Pancreas (tissue), 10 donors: Measurements from ENCODE around the gene BPIFB4. TPM values are rescaled to one million over a fixed set of nuclear protein-coding genes. Genes with fewer than 3 reads are reported as not detected.

Source experiments
- ATAC-seq, 4 donors: fragments of 200-7000 bp; cut with Tn5 transposase; one replicate each; pipeline versions ENCODE4 v1.8.0 to v1.9.1; 2020; ENCODE audit warnings: mild to moderate bottlenecking in 4 of 4, moderate library complexity in 4 of 4
- DNase-seq, 6 donors: peaks; one replicate each; pipeline ENCODE4 v3.0.0-alpha.2; 2020
- FAIRE-seq: peaks from 2 replicates; lab custom pipeline; 2012; peaks lifted over from hg19 to GRCh38; lab: Jason Lieb, UNC
- H3K27ac ChIP-seq, 4 donors: fragments of 200-600 bp; sonication (generic); 1 replicate in 3 of 4; 2 replicates in 1 of 4; pipeline versions ENCODE4 v1.5.0 to v1.8.0; 2020
- H3K27me3 ChIP-seq, 4 donors: fragments of 200-600 bp; one replicate each; pipeline ENCODE4 v1.8.0; 2021
- H3K36me3 ChIP-seq, 3 donors: fragments of 200-600 bp; sonication (generic) in 1 of 3; one replicate each; pipeline versions ENCODE4 v1.5.0 to v1.8.0; 2020 to 2021
- H3K4me1 ChIP-seq, 3 donors: fragments of 200-600 bp; one replicate each; pipeline ENCODE4 v1.8.0; 2021
- H3K4me3 ChIP-seq, 4 donors: fragments of 200-600 bp; sonication (generic) in 2 of 4; one replicate each; pipeline versions ENCODE4 v1.5.0 to v1.8.0; 2020 to 2021
- H3K9me3 ChIP-seq, 4 donors: fragments of 200-600 bp; one replicate each; pipeline ENCODE4 v1.8.0; 2021
- CTCF ChIP-seq, 4 donors: fragments of 200-600 bp; sonication (generic) in 3 of 4; IDR thresholded peaks; one replicate each; pipeline versions ENCODE4 v1.5.0 to v1.8.0; 2021; ENCODE audit warnings: antibody characterized with exemption in 4 of 4
- WGBS, 2 donors: extraction: QIAGEN DNeasy Blood & Tissue Kit; methylation state at CpG; one replicate each; pipeline ENCODE4 v1.1.7; 2013; 5-methylcytosine and 5-hydroxymethylcytosine counted together
- intact Hi-C, 3 donors: fragments of 100-400 bp; cut with DNase I; formaldehyde crosslinking; loops; one replicate each; pipeline versions ENCODE4 v1.11.1 to v1.14.2; 2022
- polyA plus RNA-seq, 2 donors: library from polyadenylated mRNA; stranded (reverse); fragments of 200-250 nt; gene quantifications; one replicate each; pipeline ENCODE4 v1.2.3, GENCODE V29; 2013
- total RNA-seq, 6 donors: library from RNA; stranded (reverse); fragmentation: NEBNext Ultra II Directional in 4 of 6; extraction: Animal tissue kit (Norgen Biotek cat#: 25700) in 4 of 6; gene quantifications; one replicate each; pipeline versions ENCODE4 v1.2.1 to v1.2.4, GENCODE V29; 2021 to 2023
- donor health status: healthy with polysubstance abuse.
- donor health status: DM: no; HTN: no; CAD: no; lungs with moderate emphysema.
- donor health status: DM: no; HTN: no; CAD: no.
- donor health status: control.
- donor health status: control.
- donor health status: Bipolar disorder and iron deficiency.
- donor health status: DM: yes; HTN: yes; CAD: no.
- donor health status: DM: no; HTN: no; CAD: no.
- donor health status: DM: no; HTN: no; CAD: no.
- donor health status: DM: yes; HTN: yes; CAD: no.

BPIFB4 gene
- total and polyA plus RNA-seq, 8 donors = not detected

GRCh38 chr20:33148040-33148439, 68.6 kb downstream of the BPIFB4 start:
- ATAC-seq = no peak
- intact Hi-C loops = no loop called here
- WGBS, 2 donors = 70 to 82% methylated on average over 4 of the region's 4 CpGs
- no peak overlapping the region for H3K27ac ChIP-seq
- H3K4me1 ChIP-seq = no peaks in the 10 kb centered on the region
- H3K27me3 ChIP-seq = no peaks in the 10 kb centered on the region
- H3K9me3 ChIP-seq = no peaks in the 10 kb centered on the region
- FAIRE-seq = no peak
- no peaks in the 10 kb centered on the region for H3K36me3 ChIP-seq
- TF ChIP-seq CTCF (IDR thresholded peaks at IDR 0.05) = no peak
- DNase-seq = no peak
- H3K4me3 ChIP-seq = no peak overlapping the region

GRCh38 chr20:33154252-33154651, 74.8 kb downstream of the BPIFB4 start:
- FAIRE-seq = no peak
- Histone ChIP-seq H3K4me3 (no peak overlapping the region), H3K27me3 (no peaks in the 10 kb centered on the region), H3K27ac (no peak overlapping the region), H3K36me3 (no peaks in the 10 kb centered on the region), H3K9me3 (no peaks in the 10 kb centered on the region), H3K4me1 (no peaks in the 10 kb centered on the region)
- intact Hi-C loops = no loop called here
- ATAC-seq = no peak
- 61 to 78% methylated on average over 6 of the region's 6 CpGs for WGBS, 2 donors
- no peak for TF ChIP-seq CTCF (IDR thresholded peaks at IDR 0.05)
- DNase-seq = no peak

GRCh38 chr20:33158637-33159385, 79.4 kb downstream of the BPIFB4 start:
- DNase-seq (no peak), ATAC-seq (no peak), FAIRE-seq (no peak)
- Histone ChIP-seq H3K36me3 (no peaks in the 10 kb centered on the region), H3K27ac (no peak overlapping the region), H3K9me3 (no peaks in the 10 kb centered on the region), H3K4me3 (no peak overlapping the region), H3K4me1 (no peaks in the 10 kb centered on the region), H3K27me3 (no peaks in the 10 kb centered on the region)
- WGBS, 2 donors = 69 to 73% methylated on average over 9 of the region's 9 CpGs
- TF ChIP-seq CTCF (IDR thresholded peaks at IDR 0.05) = no peak
- intact Hi-C loops = no loop called here

GRCh38 chr20:33159713-33160112, 80.3 kb downstream of the BPIFB4 start:
- no peak for DNase-seq
- intact Hi-C loops = no loop called here
- Histone ChIP-seq H3K27me3 (no peaks in the 10 kb centered on the region), H3K36me3 (no peaks in the 10 kb centered on the region), H3K4me1 (no peaks in the 10 kb centered on the region), H3K9me3 (no peaks in the 10 kb centered on the region), H3K4me3 (no peak overlapping the region), H3K27ac (no peak overlapping the region)
- 72 to 100% methylated on average over 3 of the region's 3 CpGs for WGBS, 2 donors
- no peak for FAIRE-seq
- no peak for ATAC-seq
- TF ChIP-seq CTCF (IDR thresholded peaks at IDR 0.05) = no peak

- FAIRE-seq = no peak
- ATAC-seq = no peak
- Histone ChIP-seq H3K27ac (no peak overlapping the region), H3K36me3 (no peaks in the 10 kb centered on the region), H3K27me3 (no peaks in the 10 kb centered on the region), H3K9me3 (no peaks in the 10 kb centered on the region), H3K4me3 (no peak overlapping the region), H3K4me1 (no peaks in the 10 kb centered on the region)
- intact Hi-C loops = no loop called here
- 77 to 81% methylated on average over 5 of the region's 5 CpGs for WGBS, 2 donors
- no peak for DNase-seq
- no peak for TF ChIP-seq CTCF (IDR thresholded peaks at IDR 0.05)
Observed at GRCh38 chr20:33160681-33161080, 81.2 kb downstream of the BPIFB4 start.
